NK-92 (cell line): ENCODE results near the gene ZBTB20.

Experiments
- DNase-seq: peaks from one replicate; lab custom pipeline; 2025; ENCODE audit not compliant: unreplicated experiment; lab: John Stamatoyannopoulos, UW

The ZBTB20 gene

GRCh38 chr3:114874522-114874971 is 272.5 kb downstream of the ZBTB20 start:
- no peak for DNase-seq

GRCh38 chr3:114873591-114873990 is 273.5 kb downstream of the ZBTB20 start:
- no peak for DNase-seq

GRCh38 chr3:114872588-114872987 is 274.5 kb downstream of the ZBTB20 start:
- DNase-seq = no peak

- no peak for DNase-seq
Measured at GRCh38 chr3:114872050-114872449, 275.0 kb downstream of the ZBTB20 start.

- DNase-seq = no peak
Measured at GRCh38 chr3:114867835-114868503, 279.1 kb downstream of the ZBTB20 start.

GRCh38 chr3:114867359-114867758 is 279.7 kb downstream of the ZBTB20 start:
- DNase-seq = no peak

GRCh38 chr3:114866430-114866829 is 280.7 kb downstream of the ZBTB20 start:
- no peak for DNase-seq

- no peak for DNase-seq
Measured at GRCh38 chr3:114864970-114865369, 282.1 kb downstream of the ZBTB20 start.

- no peak for DNase-seq
Measured at GRCh38 chr3:114863848-114864247, 283.2 kb downstream of the ZBTB20 start.

GRCh38 chr3:114861666-114862065 is 285.4 kb downstream of the ZBTB20 start:
- DNase-seq = no peak

GRCh38 chr3:114860531-114860930 is 286.6 kb downstream of the ZBTB20 start:
- no peak for DNase-seq

- no peak for DNase-seq
Measured at GRCh38 chr3:114858329-114858728, 288.8 kb downstream of the ZBTB20 start.

- no peak for DNase-seq
Measured at GRCh38 chr3:114857299-114857701, 289.8 kb downstream of the ZBTB20 start.

GRCh38 chr3:114856835-114857234 is 290.3 kb downstream of the ZBTB20 start:
- DNase-seq = no peak

- no peak for DNase-seq
Measured at GRCh38 chr3:114855839-114856238, 291.2 kb downstream of the ZBTB20 start.

- DNase-seq = no peak
Measured at GRCh38 chr3:114852966-114853365, 294.1 kb downstream of the ZBTB20 start.

GRCh38 chr3:114850898-114851297 is 296.2 kb downstream of the ZBTB20 start:
- DNase-seq = no peak

- no peak for DNase-seq
Measured at GRCh38 chr3:114848643-114849350, 298.3 kb downstream of the ZBTB20 start.

GRCh38 chr3:114848082-114848481 is 299.0 kb downstream of the ZBTB20 start:
- DNase-seq = no peak

GRCh38 chr3:114847564-114847963 is 299.5 kb downstream of the ZBTB20 start:
- DNase-seq = no peak

- no peak for DNase-seq
Measured at GRCh38 chr3:114846779-114847178, 300.3 kb downstream of the ZBTB20 start.

GRCh38 chr3:114846252-114846651 is 300.8 kb downstream of the ZBTB20 start:
- no peak for DNase-seq

- no peak for DNase-seq
Measured at GRCh38 chr3:114841515-114841914, 305.6 kb downstream of the ZBTB20 start.
